GM19463 (cell line): ENCODE data around the gene HPSE2.
"Not testable (repeated sequence)": the region's sequence is repeated elsewhere in the genome, so short reads cannot be mapped to it uniquely, and the experiment has no call there.

Experiments used
- ATAC-seq: cut with Tn5 transposase; IDR thresholded peaks from one replicate; pipeline ENCODE4 v1.9.1; 2021; ENCODE audit warnings: mild to moderate bottlenecking, moderate library complexity; ENCODE audit not compliant: unreplicated experiment

The HPSE2 gene

DNA sequence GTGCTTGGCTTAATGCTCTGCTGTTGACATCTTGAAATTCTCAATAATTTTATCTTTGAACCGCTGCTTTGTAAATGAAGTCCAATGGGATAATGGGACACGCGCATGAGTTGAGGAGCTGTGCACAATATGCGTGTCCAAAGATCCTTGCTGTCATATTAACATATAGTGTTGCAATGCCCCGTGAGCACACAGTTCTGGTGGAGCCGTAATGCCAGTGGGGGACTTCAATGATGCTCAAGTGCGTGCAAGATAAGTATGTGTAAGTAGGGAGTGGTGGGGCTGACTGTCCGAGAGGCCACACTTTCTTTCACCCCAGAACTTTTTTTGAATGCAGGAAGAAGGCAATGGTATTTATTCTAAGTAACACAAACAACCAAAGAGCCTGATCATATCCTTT, 711.5 kb downstream of the HPSE2 start:
- ATAC-seq = no peak

DNA sequence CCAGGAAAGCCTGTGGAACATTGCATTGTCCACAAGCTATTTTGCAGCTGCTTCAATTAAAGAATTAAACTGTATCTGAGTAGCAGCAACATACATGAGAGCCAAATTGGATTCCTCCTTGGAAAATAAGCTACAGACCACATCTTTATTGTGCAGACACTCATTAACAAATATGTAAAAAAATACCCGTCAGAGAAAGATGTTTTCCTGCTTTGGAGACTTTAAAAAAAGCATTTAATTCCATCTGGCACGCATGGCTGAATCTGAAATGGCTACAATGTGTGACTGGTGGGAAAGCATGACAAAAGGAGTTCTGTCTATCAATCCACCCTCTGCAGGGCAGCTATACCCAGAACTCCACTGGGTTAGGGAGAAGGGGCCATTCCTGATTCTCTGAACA, 715.8 kb downstream of the HPSE2 start:
- no peak for ATAC-seq

DNA sequence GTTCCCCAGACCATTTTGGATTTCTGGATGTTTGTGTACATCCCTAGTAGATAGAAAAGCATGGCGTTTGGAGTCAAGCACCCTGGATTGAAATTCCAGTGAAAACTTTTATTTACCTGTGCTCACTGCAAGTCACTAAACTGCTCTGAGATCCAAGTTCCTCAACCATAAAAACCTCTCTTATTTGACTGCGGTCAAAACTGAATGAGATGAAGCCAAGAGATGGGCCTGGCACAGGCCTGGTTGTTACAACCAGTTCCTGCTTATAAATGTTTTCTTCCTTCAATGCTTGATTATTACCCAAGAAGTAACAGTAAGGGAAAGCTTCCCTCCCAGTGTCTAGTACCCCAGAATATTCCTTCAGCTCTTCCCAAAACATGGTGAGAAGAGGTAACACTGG, 718.0 kb downstream of the HPSE2 start:
- no peak for ATAC-seq

DNA sequence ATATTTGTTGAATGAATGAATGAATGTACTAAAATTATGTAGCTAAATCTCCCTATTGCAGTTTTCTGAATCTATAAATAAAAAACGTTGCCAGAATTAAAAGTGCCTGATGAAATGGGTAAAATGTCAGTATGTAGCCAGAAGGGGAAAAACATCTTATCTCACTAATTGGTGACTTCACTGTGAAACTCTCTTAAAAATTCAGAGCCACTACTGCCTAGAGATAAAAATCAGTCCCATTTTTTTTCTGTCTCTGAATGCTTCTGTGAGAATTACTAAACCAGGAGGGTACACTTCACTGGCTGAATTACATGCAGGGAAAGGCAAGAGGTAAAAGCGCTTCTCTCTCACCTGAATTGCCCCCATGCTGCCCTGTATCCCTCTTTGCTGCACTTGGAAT, 719.3 kb downstream of the HPSE2 start:
- ATAC-seq = no peak

DNA sequence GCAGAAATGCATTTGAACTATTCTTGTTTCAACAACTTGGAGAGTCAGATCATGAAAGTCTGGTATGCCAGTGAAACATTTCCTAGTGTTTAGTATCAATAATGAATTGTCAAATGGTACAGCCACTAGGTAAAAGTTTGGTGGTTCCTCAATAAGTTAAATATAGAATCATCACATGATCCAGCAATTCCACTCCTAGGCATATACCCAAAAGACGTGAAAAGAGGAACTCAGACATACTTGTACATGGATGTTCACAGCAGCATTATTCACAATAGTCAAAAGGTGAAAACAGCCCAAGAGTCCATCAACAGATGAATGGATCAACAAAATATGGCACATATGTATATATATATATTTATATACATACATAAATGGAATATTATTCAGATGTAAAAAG, 721.9 kb downstream of the HPSE2 start:
- no peak for ATAC-seq

DNA sequence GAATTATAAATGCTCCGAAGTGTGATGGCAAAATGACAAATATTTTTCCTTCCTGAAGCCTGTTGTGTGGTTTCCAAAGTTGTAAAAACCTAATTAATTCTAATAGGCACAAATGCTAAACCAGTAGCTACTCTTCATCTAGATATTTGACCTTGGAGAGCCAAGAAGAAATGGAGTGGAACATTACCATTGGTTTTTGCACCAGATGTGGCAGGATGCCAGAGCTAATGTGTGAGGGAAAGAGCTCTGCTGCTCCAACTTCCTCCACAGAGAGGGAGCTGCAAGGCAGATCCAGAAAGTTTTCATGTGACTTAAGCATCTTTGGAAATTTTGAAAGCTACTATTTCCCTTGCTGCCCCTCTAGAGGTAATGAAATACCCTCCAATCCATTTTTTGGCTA, 723.8 kb downstream of the HPSE2 start:
- ATAC-seq = no peak

DNA sequence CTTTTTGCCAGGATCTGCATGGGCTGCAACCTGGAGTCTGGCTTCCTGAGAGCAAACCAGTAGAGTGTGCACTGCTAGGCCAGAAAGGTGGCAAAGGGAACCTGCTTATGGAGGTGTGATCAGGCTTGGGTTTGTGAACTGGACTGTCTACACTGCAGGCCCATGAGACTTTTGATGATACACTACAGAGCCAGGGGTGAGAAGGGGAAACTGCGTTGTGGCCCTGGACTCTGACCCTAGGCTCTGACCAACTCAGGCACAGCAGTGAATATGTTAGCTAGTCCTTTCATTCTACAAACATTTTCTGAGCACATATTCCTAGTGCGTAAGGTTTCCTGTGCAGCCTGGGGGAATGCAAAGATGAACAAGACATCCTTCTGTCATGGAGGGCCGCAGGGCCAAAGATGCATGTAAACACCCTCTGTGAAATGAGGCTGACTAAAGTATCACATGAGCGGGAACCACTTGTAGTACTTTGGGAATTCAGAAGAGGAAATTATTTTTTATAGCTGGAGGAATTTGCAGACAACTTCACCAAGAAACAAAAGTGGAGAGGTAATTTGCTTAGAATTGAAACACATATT, 725.1 kb downstream of the HPSE2 start:
- no peak for ATAC-seq

DNA sequence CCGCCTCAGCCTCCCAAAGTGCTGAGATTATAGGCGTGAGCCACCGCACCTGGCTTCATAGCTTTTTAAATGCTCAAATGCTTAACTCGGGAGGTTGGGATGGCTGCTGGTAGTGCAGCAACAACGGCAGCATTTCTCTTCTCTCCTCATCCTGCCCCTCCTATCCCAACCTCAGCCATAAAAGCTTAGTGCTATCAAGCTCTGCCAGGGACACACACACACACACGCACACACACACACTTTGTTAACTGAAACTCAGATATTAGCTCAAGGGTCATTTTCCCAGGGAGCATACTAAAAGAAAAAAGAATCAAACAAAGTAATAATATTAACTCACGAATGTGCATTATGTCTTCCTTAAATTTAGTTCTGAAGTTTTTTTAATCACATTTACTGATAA, 725.9 kb downstream of the HPSE2 start:
- ATAC-seq = no peak

DNA sequence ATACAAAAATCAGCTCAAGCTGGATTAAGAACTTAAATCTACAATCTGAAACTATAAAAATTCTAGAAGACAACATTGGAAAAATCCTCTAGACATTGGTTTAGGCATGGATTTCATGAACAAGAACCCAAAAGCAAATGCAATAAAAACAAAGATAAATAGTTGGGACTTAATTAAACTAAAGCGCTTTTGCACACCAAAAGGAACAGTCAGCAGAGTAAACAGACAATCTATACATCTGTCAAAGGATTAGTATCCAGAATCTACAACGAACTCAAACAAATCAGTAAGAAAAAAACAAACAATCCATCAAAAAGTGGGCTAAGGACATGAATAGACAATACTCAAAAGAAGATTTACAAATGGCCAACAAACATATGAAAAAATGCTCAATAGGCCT, 733.1 kb downstream of the HPSE2 start:
- ATAC-seq = not testable (repeated sequence)

DNA sequence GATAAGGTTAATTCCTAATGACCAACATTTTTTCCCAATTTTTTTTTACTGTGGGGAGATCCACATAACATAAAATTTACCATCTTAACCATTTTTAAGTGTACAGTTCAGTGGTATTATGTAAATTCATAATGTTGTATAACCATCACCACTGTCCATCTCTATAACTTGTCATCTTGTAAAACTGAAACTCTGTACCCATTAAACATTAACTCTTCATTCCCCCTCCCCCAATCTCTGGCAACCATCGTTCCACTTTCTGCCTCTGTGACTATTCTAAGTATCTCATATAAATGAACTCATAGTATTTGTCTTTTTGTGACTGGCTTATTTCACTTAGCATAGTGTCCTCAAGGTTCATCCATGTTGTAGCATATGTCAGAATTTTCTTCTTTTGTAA, 742.9 kb downstream of the HPSE2 start:
- no peak for ATAC-seq

DNA sequence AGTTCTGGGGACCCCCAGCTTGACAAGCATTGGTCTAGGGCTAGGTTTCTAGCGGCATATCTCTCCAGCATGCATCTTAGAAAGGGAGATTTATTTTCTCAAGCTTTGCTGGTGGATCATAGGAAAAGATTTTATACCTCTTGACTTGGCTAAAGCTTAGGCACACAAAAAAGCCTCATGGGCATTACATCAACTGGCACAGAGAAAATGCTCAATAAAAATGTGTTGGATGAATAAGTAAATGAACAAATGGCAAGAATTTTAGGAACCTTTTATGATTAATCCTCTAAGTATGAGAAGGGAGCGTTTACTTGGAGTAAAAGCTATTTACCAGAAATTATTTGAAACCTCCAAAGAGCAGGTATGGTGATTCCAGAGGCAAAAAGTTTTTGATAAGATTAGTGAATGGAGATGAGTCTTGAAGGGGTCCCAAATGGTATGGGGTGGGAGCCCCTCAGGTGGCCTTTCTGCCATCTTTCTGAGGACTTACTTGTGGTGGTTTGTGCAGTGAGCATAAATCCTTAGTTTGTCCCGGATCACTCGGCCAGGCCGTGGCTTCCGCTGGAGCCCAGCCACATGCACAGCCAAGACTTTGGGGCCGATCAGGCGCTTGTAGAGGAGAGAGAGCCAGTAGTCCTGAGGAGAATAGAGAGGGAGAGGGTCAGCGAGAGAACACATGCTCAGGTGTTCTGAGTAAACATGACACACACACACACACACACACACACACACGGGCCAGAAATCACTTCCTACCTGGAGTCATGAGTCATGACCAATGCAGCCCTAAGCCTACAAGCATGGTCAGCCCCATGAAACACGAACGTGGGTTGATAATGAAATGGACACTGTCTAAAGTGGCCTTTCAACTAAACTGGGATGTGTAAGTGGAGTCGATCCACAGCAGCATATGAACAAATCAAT, 745.8 kb downstream of the HPSE2 start:
- no peak for ATAC-seq

DNA sequence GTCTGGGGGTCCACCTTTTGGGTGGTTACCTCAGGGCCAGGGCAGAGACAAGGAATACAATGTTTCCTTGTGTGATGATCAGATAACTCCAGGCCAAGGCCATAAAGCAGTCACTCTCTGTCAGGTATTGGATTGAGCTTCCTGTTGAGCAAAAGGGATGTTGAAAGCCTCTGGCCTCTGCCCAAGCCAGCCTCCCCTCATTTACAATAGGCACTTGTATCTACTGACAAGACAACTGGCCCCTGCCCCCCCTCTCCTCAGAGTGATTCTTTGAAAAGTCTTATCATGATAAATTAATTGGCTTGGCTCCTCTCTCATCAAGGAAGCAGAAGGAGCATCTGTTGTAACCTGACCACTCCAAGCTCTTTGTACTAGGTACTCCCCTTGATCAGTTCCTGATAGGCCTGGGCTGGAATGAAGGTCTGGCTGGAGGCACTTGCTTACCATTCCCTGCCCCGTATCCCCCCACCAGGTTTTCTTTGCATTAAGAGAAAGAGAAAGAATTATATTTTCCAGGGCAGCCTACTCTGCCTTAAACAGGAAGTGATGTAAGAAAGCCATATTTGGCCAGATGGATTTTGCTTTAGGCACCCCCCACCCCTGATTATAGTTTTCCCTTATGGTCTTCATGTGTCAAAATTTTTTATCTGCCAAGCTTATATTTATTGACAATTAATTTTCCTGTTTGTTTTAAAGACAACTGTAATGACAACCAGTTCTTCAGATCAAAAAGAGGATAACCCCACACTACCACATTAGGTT, 746.8 kb downstream of the HPSE2 start:
- no peak for ATAC-seq

DNA sequence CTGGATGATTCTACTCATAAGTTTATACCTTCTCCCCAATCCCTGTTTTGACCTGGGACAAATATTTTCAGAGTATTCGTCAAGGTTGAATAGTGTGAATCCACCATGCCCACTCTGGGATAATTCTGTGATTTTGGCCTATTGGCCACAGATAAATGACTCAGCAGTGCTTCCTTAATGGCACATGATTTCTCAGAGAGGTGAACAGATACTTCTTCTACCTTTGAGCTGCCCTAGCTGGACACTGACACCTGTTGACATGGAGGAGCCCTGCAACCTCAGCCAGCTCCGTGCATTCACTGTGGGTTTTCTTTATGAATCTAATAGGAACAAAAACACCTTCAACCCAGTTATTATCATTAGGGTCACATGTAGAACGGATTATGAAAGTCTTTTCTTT, 748.0 kb downstream of the HPSE2 start:
- ATAC-seq = no peak

DNA sequence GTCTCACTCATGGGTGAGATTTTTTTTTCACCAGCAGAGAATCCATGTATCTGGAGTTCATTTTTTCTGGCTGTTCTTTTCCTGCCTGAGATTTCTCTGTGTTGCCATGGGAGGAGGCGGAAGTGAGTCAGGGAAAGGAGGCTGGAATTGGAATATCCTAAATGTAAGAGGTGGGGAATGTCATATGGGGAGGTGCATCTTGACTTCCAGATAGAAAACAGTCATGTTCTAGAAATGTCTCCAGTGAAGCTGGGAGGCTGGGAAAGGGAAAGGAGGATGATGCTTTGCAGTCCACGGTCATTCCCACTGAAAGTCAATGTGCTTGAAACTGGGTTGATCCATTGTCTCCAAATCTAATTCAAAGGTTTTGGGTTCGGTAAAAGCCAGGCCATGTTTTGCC, 749.2 kb downstream of the HPSE2 start:
- ATAC-seq = no peak

DNA sequence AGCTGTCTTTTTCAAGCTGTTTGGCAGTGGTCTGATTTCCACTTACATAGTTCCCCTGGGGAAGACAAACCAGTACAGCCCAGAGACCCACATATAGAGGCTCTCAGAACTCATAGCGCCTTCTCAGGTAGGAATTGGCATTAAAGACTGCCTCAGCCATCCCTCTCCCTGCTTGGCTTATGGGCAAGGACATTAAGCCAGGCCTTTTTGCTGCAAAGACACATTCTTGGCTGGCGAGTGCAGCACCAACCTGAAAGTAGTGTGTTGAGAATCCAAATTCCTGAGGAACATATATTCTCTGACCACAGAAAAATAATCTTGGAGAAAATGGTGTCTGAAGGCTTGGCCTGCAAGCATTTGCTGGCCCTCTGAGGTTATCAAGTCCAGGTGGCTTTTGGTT, 749.7 kb downstream of the HPSE2 start:
- no peak for ATAC-seq

DNA sequence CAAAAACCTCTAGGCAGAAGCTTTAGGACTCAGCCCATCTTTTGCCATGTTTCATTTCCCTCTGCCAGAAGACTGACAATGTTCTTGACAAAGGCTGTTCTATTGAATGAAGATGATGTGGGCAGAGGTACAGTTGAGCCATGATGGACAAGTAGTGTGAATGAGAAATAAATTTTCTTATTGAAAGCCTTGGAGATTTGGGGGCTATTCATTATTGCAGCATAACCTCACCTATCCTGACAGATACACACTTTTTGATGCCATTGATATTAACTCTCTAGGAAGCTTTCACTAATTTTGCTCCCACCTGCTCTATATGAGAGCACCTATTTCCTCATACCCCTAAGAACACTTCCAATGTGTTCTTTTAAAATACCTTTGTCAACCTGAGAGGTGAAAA, 752.0 kb downstream of the HPSE2 start:
- no peak for ATAC-seq

DNA sequence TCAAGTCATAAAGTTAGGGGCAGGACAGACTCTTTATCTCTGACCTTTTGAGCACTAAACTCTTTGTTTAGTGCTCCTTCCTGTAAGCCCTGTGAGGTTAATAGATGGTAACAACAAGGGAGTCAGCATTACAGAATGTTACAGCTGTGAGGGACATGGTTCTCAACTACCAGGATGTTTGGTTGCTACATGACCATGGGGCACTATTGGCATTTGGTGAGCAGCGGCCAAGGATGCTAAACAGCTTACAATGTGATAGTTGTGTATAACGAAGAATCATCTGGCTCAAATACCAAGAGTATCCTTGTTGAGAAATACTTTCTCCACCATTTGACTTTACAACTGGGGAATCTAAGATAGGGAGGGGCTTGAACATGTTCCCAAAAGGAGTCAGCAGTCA, 753.6 kb downstream of the HPSE2 start:
- no peak for ATAC-seq

DNA sequence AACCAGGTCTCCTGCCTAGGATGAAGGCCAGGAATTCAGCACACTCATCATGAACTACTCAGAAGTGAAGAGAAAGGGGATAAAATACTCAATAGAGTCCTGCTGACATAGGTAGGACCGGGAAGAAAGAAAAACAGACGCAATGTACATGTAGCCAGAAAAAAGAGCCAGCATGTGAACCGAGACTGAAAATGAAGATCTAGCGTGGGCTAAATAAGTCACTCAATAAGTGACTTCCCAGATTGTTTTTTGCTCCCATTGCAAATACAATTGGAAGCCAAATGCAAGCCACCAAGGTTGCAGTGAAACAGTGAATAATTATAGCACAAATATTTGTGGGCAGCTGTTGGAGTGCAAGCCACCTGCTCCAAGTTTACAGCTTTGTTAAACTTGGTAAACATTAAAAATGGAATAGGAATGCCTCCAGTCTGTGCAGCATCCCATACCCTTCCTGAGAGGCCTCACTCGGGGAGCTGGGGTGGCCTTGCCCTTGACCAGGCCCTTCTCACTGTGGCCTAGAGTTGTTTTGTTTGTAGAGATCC, 754.2 kb downstream of the HPSE2 start:
- ATAC-seq = no peak

DNA sequence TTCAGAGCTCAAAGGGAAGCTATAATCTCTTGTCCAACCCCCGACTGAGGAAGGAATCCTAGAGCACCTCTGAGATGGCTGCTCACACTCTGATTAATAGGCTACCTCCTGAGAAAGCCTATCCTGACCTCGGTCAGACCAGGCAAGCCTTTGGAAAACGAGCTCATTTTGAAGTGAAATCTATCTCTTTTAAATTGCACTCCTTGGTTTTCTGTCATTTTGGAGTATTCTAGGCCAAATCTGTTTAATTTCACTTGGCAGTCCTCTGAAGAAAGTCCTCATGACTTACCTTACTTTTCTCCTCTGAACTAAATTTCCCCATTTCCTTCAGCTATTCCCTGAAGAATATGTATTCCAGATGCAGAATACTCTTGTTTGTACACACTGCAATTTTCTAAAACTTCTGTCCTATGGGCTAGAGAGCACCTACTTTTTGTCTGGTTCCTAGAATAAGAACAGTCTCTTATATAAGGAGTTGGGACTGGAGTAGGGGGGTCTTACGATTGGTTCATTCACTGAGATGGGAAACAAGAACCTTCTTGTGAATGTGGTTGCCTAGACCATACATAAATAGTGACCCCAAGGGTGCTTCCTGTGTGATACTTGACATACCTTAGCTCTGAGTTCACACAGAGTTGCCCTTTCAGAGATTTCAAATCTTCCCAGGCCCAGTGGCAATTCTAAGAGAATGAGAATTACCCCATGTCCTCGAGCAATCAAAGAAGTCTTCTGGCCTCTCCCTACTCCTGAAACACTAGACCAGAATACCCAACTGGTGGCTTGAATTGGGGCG, 757.0 kb downstream of the HPSE2 start:
- no peak for ATAC-seq

DNA sequence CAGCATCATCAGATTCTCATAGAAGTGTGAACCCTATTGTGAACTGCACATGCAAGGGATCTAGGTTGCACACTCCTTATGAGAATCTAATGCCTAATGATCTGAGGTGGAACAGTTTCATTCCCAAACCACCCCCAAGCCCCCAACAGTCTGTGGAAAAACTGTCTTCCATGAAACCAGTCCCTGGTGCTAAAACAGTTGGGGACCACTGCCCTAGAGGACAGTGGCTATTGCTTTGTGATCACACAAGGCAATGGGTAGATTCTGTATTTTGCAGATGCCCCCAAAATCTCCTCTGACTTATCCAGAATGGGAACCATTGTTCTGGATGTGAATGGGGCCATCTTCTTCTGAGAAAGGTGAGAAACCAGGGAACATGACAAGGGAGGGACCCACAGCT, 757.8 kb downstream of the HPSE2 start:
- ATAC-seq = no peak

DNA sequence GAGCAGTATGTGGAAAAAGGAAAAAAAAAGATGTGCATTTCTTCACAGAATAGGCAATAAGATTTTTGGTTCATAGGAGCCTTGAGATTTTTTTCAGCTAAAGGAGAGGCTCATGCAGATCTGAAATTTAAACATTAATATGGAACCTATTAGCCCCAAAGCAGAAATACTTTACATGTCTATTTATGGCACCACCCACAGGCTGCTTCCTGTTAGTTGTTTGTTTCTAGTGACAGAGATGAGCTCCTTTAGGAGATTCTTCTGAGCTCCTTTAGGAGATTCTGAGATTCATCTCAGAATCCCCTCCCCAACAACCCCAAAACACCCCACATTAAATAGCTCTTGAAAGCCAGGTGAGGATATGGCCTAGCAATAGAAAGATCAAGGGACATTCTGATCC, 761.0 kb downstream of the HPSE2 start:
- no peak for ATAC-seq
